Measurements from ENCODE around the gene FUNDC2.
"Not testable (repeated sequence)": the region's sequence is repeated elsewhere in the genome, so short reads cannot be mapped to it uniquely, and the experiment has no call there.

DNA sequence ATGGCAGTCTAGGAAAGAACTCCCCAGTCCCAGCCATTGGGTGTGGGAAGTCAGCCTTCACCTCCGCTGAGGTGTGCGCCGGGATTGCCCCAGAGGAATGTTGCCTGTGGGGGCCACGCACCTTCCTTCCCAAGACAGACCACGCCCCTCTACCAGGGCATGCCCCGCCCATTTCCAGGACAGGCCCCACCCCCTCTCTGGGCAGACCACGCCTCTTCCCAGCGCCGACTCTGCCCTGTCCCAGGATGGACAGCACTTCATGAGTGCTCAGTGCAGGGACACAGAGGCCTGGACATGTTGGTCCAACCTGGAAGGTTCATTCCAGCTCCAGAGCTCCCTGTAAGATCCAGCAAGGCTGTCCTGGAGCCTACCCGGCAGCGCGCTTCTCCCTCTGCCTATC lies 18.1 kb upstream of the FUNDC2 start:
- TF ChIP-seq, protein P1, sequence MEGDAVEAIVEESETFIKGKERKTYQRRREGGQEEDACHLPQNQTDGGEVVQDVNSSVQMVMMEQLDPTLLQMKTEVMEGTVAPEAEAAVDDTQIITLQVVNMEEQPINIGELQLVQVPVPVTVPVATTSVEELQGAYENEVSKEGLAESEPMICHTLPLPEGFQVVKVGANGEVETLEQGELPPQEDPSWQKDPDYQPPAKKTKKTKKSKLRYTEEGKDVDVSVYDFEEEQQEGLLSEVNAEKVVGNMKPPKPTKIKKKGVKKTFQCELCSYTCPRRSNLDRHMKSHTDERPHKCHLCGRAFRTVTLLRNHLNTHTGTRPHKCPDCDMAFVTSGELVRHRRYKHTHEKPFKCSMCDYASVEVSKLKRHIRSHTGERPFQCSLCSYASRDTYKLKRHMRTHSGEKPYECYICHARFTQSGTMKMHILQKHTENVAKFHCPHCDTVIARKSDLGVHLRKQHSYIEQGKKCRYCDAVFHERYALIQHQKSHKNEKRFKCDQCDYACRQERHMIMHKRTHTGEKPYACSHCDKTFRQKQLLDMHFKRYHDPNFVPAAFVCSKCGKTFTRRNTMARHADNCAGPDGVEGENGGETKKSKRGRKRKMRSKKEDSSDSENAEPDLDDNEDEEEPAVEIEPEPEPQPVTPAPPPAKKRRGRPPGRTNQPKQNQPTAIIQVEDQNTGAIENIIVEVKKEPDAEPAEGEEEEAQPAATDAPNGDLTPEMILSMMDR (IDR thresholded peaks at IDR 0.05): not testable (repeated sequence)
- not testable (repeated sequence) for TF ChIP-seq POLR2A (IDR thresholded peaks at IDR 0.05)
